A673 (cell line): ENCODE measurements around the gene EXOC4. TPM values are rescaled to one million over a fixed set of nuclear protein-coding genes. Genes with fewer than 3 reads are reported as not detected.

Experiments
- BruUV-seq: library from RNA; stranded (reverse); fragments of 400-500 nt; replicated peaks from 2 replicates; lab custom pipeline; 2021; lab: Mats Ljungman, UMichigan
- CTCF ChIA-PET: fragments of 300-600 bp; sonication (Branson Sonifier 250); formaldehyde crosslinking; loops from one replicate; lab custom pipeline; 2022; ENCODE audit warnings: antibody characterized with exemption; lab: Charles Lee
- POLR2A ChIA-PET: fragments of 300-600 bp; sonication (Branson Sonifier 250); formaldehyde crosslinking; loops from one replicate; lab custom pipeline; 2022; ENCODE audit warnings: antibody characterized with exemption; ENCODE audit not compliant: low non-redundant PET; lab: Charles Lee
- DNase-seq: peaks from one replicate; pipeline ENCODE4 v3.0.0-alpha.2; 2015; ENCODE audit warnings: low spot score
- H3K27ac ChIP-seq: fragments of 200-600 bp; sonication (generic); 2 replicates; pipeline ENCODE4 v1.5.1; 2016; ENCODE audit warnings: mixed run types, low read depth, mild to moderate bottlenecking, mixed read lengths, antibody characterized with exemption, low read length; ENCODE audit not compliant: poor library complexity, severe bottlenecking
- H3K27me3 ChIP-seq: fragments of 200-600 bp; sonication (generic); replicated peaks from 2 replicates; pipeline ENCODE4 v1.6.1; 2017; ENCODE audit warnings: mixed run types, low read depth, mild to moderate bottlenecking, mixed read lengths, antibody characterized with exemption, low read length; ENCODE audit not compliant: insufficient read depth, poor library complexity
- H3K36me3 ChIP-seq: fragments of 200-600 bp; sonication (generic); 2 replicates; pipeline ENCODE4 v1.6.1; 2016; ENCODE audit warnings: mixed run types, mild to moderate bottlenecking, mixed read lengths, antibody characterized with exemption, low read length; ENCODE audit not compliant: insufficient read depth, poor library complexity, severe bottlenecking
- H3K4me1 ChIP-seq: fragments of 200-600 bp; sonication (generic); 2 replicates; pipeline ENCODE4 v1.6.1; 2017; ENCODE audit warnings: mixed run types, mild to moderate bottlenecking, mixed read lengths, antibody characterized with exemption, low read length; ENCODE audit not compliant: insufficient read depth, poor library complexity, severe bottlenecking
- H3K4me3 ChIP-seq: fragments of 200-600 bp; sonication (generic); 2 replicates; pipeline ENCODE4 v1.5.1; 2016; ENCODE audit warnings: low read depth, mixed run types, mild to moderate bottlenecking, mixed read lengths, low read length; ENCODE audit not compliant: poor library complexity, severe bottlenecking
- H3K9me3 ChIP-seq: fragments of 200-600 bp; sonication (generic); 2 replicates; pipeline ENCODE4 v1.6.1; 2016; ENCODE audit warnings: mixed run types, low read depth, mild to moderate bottlenecking, mixed read lengths, antibody characterized with exemption, low read length; ENCODE audit not compliant: poor library complexity, severe bottlenecking
- EZH2 ChIP-seq: fragments of 200-600 bp; sonication (generic); IDR thresholded peaks from 2 replicates; pipeline ENCODE4 v1.6.1; 2017; ENCODE audit warnings: borderline replicate concordance, low read depth, mild to moderate bottlenecking, mixed read lengths, antibody characterized with exemption, low read length; ENCODE audit not compliant: poor library complexity, severe bottlenecking
- intact Hi-C: fragments of 100-400 bp; cut with micrococcal nuclease; formaldehyde crosslinking; loops from one replicate; pipeline ENCODE4 v1.10.0; 2022; ENCODE audit not compliant: unreplicated experiment
- total RNA-seq: library from RNA; stranded (reverse); gene quantifications from 2 replicates; pipeline ENCODE4 v1.2.3, GENCODE V29; 2021
- TF ChIP-seq, protein P1 (sequence below): fragments of 300-800, 200-600 bp; sonication (generic); conservative IDR thresholded peaks from 2 replicates; pipeline ENCODE4 v1.5.1; 2017; ENCODE audit warnings: low read depth, mild to moderate bottlenecking, antibody characterized with exemption, low read length, moderate library complexity, mixed read lengths

EXOC4 gene
- total RNA-seq, 1 experiment from 2014 or later: 66.1 TPM

DNA sequence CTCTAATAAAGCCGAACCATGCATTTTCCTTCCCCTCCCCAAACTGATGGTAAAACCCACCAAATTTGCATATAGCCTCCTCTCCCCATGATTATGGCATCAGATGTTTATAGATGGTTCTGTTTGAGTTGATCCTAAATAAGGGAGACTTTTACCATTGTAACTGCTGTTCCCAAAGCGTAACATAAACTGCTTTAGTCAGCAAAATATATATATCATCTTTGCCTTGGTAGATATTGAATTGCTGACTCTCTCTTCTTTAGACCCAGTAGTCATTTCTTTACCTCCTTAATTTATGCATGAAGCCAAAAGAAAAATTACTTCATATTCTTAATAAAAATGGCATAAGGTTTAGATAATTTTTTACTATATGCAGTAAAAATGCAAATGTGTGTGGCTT is 788.1 kb downstream of the EXOC4 start:
- intact Hi-C loops: no loop called here
- ChIA-PET CTCF (no interaction called here), POLR2A (no interaction called here)
- no peak for DNase-seq
- Histone ChIP-seq H3K27ac (no peak overlapping the region), H3K9me3 (no peaks in the 10 kb centered on the region), H3K4me1 (no peaks in the 10 kb centered on the region), H3K27me3 (no peaks in the 10 kb centered on the region), H3K4me3 (no peak overlapping the region), H3K36me3 (no peaks in the 10 kb centered on the region)
- TF ChIP-seq EZH2: no peak
- TF ChIP-seq, protein P1, sequence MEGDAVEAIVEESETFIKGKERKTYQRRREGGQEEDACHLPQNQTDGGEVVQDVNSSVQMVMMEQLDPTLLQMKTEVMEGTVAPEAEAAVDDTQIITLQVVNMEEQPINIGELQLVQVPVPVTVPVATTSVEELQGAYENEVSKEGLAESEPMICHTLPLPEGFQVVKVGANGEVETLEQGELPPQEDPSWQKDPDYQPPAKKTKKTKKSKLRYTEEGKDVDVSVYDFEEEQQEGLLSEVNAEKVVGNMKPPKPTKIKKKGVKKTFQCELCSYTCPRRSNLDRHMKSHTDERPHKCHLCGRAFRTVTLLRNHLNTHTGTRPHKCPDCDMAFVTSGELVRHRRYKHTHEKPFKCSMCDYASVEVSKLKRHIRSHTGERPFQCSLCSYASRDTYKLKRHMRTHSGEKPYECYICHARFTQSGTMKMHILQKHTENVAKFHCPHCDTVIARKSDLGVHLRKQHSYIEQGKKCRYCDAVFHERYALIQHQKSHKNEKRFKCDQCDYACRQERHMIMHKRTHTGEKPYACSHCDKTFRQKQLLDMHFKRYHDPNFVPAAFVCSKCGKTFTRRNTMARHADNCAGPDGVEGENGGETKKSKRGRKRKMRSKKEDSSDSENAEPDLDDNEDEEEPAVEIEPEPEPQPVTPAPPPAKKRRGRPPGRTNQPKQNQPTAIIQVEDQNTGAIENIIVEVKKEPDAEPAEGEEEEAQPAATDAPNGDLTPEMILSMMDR: no peak
- BruUV-seq: no TSS peak

DNA sequence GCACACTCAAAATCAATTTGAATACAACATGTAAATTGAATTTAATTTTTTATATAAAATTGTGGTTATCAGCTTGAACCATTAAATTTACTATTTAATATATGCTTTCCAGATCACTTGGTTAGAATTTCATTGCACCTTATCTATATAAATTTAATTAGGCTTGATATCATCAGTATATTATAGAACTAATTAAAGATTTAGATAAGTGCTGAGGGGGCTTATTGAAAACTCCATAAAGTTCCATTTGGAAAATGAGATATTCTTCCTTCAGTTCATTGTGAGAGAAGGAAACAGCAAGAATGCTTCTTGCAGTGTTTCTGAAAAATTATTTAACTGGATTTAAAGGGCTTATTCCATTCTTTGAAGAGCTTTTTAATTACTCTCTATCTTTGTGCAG is 788.6 kb downstream of the EXOC4 start:
- ChIA-PET CTCF (no interaction called here), POLR2A (no interaction called here)
- H3K36me3 ChIP-seq: no peaks in the 10 kb centered on the region
- no peak for DNase-seq
- H3K9me3 ChIP-seq: no peaks in the 10 kb centered on the region
- no peak for TF ChIP-seq EZH2
- TF ChIP-seq, protein P1: no peak
- H3K4me3 ChIP-seq: no peak overlapping the region
- no peak overlapping the region for H3K27ac ChIP-seq
- intact Hi-C loops: no loop called here
- BruUV-seq: no TSS peak
- H3K27me3 ChIP-seq: no peaks in the 10 kb centered on the region
- H3K4me1 ChIP-seq: no peaks in the 10 kb centered on the region

DNA sequence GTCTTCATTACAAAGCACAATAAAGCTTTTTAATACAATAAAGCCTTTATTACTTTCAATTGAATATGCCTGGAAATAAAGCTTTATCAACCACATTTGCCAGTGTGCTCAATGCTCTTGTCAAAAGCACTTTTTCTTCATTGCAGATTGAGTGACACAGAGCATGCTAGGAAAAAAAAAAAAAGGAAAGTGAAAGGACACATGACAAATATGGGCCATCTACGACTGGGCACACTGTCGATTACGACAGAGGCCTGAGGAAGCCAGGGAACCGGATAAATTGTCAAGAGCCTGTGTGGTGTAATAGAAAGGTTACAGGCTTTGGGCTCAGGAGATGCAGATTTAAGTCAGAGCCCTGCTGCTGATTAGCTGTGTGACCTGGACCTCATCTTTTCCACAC is 789.4 kb downstream of the EXOC4 start:
- H3K27me3 ChIP-seq: no peaks in the 10 kb centered on the region
- no peak for TF ChIP-seq EZH2
- TF ChIP-seq, protein P1: no peak
- CTCF ChIA-PET: interaction anchor here (0.7 kb wide), 1 partner anchor 1871 kb away, joined by 4 read pairs; no protein-coding TSS in a partner anchor
- no peaks in the 10 kb centered on the region for H3K36me3 ChIP-seq
- intact Hi-C loops: no loop called here
- H3K4me1 ChIP-seq: no peaks in the 10 kb centered on the region
- H3K4me3 ChIP-seq: no peak overlapping the region
- POLR2A ChIA-PET: no interaction called here
- DNase-seq: no peak
- BruUV-seq: no TSS peak
- no peaks in the 10 kb centered on the region for H3K9me3 ChIP-seq
- no peak overlapping the region for H3K27ac ChIP-seq
